NCI-H1092 treated with DMSO at 0.1 percent for 48 hours (cell line): ENCODE results near the gene GYPC.
"Not testable (repeated sequence)": the region's sequence is repeated elsewhere in the genome, so short reads cannot be mapped to it uniquely, and the experiment has no call there.

Experiments
- DNase-seq: peaks from one replicate; lab custom pipeline; 2025; lab: John Stamatoyannopoulos, UW

The GYPC gene, protein sequence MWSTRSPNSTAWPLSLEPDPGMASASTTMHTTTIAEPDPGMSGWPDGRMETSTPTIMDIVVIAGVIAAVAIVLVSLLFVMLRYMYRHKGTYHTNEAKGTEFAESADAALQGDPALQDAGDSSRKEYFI

DNA sequence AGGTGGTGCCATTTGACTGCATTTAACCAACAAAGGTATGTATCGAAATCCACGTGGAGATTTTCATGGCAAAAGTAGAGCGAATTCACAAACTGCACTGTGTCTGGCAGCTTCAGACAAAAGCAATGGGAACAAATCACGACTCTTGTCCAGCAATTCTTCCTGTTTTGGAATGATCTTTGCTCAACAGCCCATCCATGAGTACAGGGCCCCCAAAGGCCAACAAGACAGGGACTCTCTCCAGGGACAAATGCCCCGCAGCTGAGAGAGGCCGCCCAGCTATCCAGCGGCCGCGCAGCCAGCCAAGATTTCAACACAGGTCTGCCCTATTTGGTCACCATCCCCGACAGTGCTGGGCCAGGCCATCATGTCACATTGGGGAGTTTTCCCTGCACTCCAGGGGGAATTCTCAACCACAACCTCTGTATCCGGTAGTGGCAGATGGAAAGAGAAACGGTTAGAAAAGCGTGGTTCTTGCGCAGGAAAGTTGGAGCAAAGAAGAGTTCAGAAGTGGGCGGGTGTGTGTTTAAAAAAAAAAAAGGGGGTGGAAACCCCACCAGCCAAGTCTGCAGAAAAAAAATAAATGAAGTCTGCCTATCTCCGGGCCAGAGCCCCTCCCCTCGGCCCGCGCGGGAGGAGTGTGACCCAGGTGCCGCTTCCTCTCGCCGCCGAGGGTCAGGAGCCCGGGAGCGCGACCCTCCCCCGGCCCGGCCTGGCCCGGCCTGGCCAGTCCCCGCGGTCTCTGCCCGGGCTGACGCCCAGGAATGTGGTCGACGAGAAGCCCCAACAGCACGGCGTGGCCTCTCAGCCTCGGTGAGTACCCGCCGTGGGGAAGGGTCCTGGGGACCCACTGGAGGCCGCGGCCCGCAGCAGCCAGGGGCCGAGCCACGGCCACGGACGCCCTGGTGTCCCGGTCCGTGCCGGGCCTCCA, at the start of gene GYPC:
TSS of gene GYPC (plus strand) at position 659 of the 931 bp plus-strand sequence. CDS start at position 765, 106 bp downstream.
- no peak for DNase-seq

DNA sequence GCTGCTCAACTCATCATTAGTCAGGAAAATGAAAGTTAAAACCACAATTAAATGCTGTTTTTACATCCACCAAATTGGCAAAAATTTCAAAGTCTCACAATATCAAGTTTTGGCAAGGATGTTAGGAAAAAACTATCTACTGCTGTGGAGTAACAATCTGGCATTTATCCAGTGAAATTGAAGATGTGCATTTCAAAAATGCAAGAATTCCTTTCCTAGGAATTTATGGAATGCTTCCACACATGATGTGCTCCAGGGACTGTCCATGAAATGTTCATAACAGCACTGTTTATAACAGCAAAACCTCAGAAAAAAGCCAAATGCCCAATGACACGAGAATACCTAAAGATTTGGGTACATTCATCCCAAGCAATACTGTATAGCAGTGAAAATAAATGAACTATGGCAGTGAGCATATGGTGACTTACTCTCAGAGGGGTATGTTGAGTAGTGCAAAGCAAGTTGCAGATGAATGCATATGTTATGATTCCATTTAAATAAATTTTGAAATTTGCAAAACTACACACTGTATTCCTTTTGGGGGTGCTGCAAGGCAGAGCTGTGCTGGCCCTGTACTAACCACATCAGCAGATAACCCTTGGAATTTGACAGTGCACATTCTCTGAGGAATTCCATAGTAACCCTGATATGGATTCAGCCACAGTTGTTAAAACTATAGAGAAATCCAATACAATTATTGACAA, 41.3 kb upstream of the GYPC start:
- no peak for DNase-seq

DNA sequence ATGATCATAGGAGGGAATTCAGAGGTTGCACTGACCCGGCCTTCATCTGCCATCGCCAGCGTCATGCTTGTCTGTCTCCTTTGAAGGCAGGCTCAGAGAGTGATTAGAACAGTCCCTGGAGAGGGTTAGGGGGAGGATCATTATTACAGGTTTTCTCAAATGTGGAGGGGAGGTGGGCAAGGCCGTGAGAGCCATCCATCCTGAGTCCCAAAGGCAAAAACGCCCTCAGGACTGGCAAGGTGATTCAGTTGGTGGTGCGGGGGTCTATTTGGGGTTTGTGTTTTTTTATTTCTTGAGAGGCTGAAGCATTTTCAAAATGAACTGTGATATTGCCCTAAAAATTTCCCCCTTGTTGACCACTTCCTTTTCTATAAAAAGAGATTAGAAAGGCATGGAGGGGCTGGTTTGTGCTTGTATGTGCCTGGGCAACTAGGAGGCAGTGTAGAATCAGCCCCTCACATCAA, 39.3 kb upstream of the GYPC start:
- DNase-seq: no peak

DNA sequence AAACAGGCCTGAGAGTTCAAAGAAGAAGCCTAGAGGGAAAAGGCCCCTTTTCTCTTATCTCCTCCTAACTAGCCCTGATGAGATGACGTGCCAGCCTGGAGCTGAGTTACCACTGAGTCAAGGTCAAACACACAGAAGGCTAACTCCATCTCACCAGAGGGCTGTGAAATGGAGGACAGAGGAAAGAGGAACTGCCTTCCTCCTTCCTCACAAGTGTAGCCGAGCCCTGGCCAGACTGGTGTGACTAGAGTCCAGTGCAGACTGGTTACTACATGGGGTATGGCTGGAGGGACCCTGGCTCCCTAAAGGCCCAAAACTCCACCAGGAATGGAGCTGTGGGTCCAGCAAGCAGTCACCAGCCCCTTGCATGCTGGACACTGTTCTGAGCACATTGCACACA, 35.7 kb upstream of the GYPC start:
- no peak for DNase-seq

DNA sequence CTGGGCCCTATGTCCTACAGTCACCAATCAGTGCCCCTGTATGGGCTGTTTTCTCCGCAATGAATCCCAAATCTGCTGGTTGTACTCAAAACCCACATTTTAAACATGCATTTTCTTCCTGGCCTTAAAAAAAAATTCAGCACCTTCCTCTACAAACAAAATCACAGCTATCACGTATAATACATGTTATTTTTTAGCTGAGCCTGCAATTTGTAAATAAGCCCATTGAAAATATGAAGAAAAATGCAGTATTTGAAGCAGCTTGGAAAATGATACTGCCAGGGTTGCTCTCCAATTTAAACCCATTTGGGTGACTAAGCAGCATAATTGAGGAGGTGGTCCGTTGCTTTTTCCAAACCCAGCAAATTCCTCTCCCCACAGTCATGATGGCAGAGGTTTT, 33.0 kb upstream of the GYPC start:
- no peak for DNase-seq

DNA sequence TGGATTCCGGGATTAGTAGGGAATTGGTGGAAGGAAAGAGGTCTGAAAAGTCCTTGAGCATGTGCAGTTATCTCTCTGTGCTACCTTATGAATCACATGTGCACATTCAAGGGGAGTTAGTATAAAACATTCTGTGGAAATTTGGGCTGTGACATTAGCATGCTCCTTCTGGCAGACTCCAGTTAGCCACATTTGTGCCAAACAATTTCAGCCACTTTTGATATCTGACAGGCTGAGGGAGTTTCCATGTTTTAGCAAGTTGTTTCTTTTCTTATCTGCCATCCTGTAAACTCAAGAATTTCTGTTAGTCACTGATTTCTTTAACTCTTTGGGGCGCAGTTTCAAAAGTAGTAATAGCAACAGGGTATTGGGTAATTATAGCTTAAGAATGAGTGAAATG, 28.3 kb upstream of the GYPC start:
- DNase-seq: no peak

DNA sequence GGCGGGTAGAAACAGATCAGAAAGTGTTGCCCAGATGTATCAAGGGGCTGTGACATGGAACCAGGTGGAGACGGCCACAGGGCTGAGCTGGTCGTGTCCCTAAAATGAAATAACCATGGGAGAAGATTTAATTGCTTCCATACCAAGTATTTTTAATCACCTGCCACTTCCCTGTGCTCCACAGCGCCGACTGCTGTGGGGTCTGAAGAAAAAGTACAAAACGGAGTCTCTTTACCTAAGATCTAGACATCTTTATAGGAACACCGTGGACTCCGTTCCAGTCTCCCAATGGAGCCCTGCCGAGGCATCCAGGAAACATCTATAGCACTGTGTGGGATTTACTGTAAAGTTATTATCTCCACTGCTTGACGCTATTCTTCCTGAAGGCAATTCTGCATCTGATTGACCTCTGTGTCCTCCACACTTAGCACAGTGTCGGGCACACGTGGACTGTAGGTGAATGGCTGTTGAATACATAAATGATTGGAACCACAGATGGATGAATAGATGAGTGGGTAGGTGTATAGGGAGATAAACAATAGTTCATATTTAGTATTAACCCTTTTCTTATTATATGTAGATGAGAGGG, 21.6 kb upstream of the GYPC start:
- DNase-seq: no peak

DNA sequence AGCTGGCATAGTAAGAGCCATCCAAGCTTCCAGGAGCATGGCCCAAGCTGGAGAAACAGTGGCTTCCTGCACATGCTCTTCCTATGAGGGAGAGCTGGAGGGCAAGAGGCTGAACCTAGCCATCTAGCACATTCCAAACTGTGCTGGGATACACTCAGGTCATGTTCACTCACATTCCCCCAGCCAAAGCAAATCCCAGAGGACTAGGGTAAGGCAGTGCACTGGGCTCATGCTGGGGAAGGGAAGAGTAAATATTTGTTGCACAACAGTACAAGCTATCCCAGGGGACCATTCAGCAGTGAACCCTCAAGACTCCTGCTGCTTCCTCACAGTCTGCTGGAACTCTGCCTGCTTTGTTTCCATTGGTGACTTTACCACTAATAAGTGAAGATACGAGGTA, 20.7 kb upstream of the GYPC start:
- no peak for DNase-seq

DNA sequence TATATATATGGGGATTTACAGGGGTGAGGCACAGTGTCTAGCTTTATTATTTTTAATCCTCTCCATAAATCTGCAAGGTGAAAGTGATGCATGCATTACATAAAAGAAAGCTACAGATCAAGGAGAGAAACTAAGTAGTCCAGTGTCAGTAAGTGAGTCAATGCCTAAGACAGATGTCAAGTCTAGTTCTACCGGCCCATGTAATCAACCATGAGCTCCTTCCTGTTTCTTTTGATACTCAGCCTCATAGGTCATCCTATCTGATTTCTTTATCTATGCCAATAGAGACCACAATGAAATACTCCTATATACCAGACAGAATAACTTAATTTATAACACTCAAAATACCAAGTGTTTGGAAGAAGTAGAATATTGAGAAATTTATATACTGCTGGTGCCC, 20.2 kb upstream of the GYPC start:
- no peak for DNase-seq

DNA sequence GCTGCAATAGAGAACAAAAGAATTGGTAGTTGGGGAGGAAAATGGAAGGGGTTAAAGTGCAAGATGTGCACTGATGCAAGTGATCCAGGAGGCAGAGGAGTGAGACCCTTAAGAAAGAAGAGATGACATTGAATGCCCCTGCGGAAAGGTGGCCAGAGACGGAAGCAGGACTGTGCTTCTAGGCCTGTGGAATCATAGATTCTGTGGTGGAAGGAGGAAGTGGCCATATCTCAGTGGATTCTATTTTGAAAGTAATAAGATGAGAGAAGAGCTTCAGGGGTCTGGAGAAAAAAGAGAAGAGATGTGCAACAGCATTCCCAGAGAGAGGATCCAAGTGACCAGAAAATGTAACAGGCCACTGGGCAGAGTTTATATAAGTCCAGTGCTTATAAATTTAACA, 18.6 kb upstream of the GYPC start:
- DNase-seq: no peak

DNA sequence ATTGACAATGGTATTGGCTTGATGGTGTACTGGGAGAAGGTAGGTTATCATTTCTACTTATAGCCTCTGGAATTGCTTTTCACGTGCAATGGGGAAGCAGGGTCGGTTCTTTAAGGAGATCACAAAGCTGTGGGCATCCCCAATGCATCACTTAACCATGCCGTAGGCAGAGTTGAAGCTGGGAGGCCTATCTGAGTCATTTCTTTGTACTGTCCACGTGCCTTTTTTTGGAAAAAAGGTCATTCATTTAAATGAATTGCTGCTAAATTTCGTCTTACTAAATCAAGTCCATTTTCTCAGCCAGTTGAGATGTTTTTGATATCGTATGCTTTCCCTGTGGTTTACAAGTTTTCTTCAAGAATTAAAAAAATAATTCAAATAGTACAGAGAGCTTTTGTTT, 17.2 kb upstream of the GYPC start:
- no peak for DNase-seq

DNA sequence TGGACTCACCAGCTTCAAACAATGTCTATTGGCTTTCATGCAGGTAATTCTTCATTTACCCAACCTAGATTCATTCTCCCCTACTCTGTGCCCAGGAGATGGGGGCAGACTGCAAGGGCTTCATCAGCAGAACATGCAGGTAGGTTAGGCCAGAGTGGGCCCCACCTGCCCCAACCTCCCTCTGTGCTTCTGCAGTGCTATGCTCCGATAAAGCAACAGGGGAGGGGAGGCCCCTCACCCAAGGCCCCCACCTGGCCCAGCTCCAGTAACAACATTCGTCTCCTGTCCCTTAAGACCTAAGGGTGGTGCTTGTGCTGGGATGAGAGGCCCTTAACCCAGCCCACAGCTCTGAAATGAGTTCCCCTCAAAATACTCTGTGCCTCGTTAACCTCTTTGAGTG, 16.7 kb upstream of the GYPC start:
- DNase-seq: no peak

DNA sequence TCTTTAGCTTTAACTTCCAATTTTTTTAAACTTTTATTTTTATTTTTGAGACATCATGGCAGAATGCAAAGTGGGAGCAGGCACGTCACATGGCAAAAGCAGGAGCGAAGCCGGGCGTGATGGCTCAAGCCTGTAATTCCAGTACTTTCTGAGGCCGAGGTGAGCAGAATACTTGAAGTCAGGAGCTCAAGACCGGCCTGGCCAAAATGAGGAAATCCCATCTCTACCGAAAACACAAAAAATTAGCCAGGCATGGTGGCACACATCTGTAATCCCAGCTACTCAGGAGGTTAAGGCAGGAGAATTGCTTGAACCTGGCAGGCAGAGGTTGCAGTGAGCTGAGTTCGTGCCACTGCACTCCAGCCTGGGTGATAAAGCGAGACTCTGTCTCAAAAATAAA, 14.7 kb upstream of the GYPC start:
- not testable (repeated sequence) for DNase-seq

DNA sequence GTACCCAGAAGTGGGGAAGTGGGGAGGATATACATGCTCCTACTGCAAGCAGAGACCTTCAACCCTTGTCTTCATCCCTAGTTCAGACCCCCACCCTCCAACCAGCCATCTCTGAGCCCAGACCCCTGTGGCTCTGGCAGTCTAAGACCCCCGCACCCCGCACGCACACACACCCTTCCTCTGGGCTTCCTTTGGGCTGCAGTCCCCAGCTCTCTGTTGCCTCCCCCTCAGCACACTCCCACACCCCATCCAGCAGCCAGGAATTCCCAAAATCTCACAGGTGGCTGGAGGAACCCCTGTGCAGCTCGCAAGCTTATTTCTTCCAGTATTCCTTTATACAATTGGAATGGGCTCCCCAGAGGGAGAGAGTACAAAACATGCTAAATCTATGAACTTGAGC, 13.9 kb upstream of the GYPC start:
- no peak for DNase-seq

DNA sequence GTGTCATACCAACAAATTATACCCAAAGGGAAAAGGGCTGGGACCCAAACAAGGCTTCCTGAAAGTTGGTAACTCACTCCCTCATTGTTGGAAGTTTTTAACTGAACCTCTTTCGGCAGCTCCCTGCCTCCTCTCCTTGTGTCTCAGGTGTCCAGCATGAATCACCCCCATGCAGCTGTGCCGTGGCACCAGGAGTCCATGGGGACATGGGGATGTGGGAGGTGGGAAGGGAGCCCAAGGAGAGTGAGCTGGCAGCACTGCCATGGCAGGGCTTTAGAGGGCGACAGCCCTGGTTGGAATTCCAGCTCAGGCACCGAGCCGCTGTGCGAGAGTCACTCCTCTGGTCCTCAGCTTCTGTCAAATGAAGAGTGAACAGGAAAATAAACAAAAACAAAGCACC, 12.5 kb upstream of the GYPC start:
- no peak for DNase-seq

DNA sequence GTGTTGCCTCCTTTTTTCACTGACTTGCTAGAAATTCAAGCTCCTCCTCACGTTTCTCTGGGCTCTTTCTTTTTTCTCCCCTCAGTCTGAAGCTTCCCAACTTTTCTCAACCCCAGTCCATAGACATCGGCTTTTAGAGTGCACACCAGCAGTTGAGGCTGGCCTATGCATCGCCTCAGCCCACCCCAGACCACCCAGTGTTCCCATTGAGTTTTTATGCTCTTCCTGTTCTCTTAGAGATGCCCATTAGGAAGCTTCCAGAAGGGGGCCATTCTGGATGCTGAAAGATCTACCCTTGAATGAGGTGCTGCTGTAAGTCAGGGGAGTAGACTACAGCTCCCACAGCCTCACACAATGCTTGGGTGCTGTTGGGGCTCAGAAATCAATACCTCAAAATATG, 12.0 kb upstream of the GYPC start:
- DNase-seq: no peak

DNA sequence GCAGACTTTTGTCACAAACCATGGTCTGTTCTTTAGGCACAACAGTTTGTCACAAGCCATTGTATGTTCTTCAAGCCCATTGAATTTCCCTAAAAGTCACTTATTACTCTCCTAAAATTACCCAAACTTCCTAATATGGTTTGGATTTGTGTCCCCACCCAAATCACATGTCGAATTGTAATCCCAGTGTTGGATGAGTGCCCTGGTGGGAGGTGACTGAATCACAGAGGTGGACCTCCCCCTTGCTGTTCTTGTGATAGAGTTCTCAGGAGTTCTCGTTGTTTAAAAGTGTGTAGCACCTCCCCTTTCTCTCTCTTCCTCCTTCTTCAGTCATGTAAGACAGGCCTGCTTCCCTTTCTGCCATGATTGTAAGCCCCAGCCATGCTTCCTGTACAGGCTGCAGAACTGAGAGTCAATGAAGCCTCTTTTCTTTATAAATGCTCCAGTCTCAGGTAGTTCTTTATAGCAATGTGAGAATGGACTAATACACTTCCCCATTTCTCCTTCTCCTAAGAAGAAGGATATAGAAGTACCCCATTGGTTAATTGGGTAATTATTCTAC, 11.2 kb upstream of the GYPC start:
- no peak for DNase-seq

DNA sequence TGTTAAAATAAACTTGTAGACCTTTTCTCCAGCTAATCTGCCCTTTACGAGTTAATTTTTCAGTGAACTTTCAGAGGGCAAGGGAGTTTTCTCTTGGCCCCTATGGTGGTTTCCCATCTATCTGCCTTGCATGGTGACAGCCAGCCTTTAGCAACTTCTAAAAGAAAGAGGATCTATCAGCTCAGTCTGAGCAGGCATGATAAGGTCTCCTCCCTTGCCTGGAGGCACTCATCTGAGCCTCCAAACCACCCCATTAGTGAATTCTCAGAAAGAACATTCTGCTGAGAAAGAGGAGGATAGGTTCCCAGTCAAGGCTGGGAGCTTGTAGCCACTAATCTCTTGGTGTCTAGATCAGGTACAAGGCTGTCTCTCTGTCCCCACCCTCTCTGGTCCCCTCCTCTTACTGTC, 10.7 kb upstream of the GYPC start:
- no peak for DNase-seq

DNA sequence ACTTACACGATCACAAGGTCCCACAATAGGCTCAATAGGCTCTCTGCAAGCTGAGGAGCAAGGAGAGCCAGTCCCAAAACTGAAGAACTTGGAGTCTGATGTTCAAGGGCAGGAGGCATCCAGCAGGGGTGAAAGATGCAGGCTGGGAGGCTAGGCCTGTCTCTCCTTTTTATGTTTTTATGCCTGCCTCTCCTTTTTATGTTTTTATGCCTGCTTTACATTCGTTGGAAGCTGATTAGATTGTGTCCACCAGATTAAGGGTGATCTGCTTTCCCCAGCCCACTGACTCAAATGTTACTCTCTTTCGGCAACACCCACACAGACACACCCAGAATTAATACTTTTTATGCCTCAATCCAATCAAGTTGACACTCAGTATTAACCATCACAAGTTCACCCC, 9.9 kb upstream of the GYPC start:
- no peak for DNase-seq

DNA sequence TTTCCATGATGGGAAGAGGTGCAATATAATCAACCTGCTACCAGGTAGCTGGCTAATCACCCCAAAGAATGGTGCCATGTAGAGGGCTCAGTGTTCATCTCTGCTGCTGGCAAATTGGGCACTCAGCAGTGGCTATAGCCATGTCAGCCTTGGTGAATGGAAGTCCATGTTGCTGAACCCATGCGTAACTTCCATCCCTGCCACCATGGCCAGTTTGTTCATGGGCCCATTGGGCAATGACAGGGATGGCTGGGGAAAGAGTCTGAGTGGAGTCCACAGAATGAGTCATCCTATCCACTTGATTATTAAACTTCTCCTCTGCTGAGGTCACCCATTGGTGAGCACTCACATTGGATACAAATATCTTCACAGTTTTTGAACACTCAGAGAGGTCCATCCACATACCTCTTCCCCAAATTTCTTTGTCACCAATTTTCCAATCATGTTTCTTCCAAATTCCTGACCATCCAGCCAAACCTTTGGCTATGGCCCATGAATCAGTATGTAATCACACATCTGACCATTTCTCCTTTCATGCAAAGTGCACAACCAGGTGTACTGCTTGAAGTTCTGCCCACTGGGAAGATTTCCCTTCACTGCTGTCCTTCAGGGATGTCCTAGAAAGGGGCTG, 8.1 kb upstream of the GYPC start:
- DNase-seq: not testable (repeated sequence)

DNA sequence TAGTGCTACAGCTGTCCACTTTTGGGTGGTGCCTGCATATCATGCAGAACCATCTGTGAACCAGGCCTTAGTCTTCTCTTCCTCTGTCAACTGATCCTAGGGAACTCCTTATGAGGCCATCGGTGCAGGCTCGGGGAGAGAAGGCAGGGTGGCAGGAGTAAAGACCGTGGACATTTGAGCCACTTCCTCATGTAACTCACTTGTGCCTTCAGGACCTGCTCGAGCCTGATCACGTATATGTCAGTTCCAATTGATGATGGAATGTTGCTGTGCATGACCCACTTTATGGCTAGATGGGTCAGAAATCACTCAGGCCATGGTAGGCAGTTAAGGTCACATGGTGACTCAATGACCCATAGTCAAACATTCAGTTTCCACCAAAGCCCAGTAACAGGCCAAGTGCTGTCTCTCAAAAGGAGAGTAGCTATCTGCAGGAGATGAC, 7.6 kb upstream of the GYPC start:
- not testable (repeated sequence) for DNase-seq

DNA sequence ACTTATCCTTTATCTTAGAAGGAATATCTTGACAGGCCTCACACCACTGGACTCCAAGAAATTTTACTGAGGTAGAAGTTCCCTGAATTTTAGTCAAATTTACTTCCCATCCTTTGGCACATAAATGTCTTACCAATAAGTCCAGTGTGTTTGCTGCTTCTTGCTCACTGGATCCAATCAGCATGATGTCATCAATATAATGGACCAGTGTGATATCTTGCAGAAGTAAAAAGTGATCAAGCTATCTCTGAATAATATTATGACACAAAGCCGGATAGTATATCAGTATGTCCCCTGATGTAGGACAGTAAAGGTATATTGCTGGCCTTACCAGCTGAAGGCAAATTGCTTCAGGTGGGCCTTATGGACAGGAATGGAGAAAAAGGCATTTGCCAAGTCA, 6.9 kb upstream of the GYPC start:
- no peak for DNase-seq
